H1 (cell line): ENCODE measurements around the gene DOC2A. TPM values are rescaled to one million over a fixed set of nuclear protein-coding genes. Genes with fewer than 3 reads are reported as not detected.

ENCODE experiments used
- CTCF ChIA-PET: fragments of 300-600 bp; sonication (Branson Sonifier 250); formaldehyde crosslinking; loops from one replicate; lab custom pipeline; 2021; ENCODE audit not compliant: partially characterized antibody; lab: Charles Lee
- POLR2A ChIA-PET: fragments of 300-600 bp; sonication (Branson Sonifier 250); formaldehyde crosslinking; loops from one replicate; lab custom pipeline; 2021; ENCODE audit warnings: inconsistent platforms; ENCODE audit not compliant: partially characterized antibody; lab: Charles Lee
- DNase-seq, 2 experiments: peaks; one replicate each; pipeline versions ENCODE4 v3.0.0 to v3.0.0-alpha.2; 2010 to 2022; ENCODE audit warnings: low spot score in 2 of 2, low read depth in 1 of 2, mixed read lengths in 1 of 2
- FAIRE-seq: peaks from 2 replicates; lab custom pipeline; 2011; peaks lifted over from hg19 to GRCh38; lab: Jason Lieb, UNC
- H2AFZ ChIP-seq: 2 replicates; pipeline ENCODE4 v1.8.1; 2012; ENCODE audit warnings: low read length, inconsistent platforms
- H2AK5ac ChIP-seq: 2 replicates; pipeline ENCODE4 v1.6.1; 2013; ENCODE audit warnings: low read depth, low read length
- H2BK120ac ChIP-seq: replicated peaks from 2 replicates; pipeline ENCODE3; 2013; ENCODE audit warnings: low read depth, low read length, inconsistent platforms
- H2BK12ac ChIP-seq: 2 replicates; pipeline ENCODE4 v1.6.1; 2013; ENCODE audit warnings: low read depth, low read length
- H2BK15ac ChIP-seq: 2 replicates; pipeline ENCODE4 v1.6.1; 2013; ENCODE audit warnings: low read length
- H2BK20ac ChIP-seq: 2 replicates; pipeline ENCODE4 v1.6.1; 2013; ENCODE audit warnings: low read length
- H2BK5ac ChIP-seq: 2 replicates; pipeline ENCODE4 v1.6.1; 2013; ENCODE audit warnings: low read depth, low read length
- H3K14ac ChIP-seq: 2 replicates; pipeline ENCODE4 v1.6.1; 2013; ENCODE audit warnings: inconsistent platforms; ENCODE audit not compliant: insufficient read length
- H3K18ac ChIP-seq: 2 replicates; pipeline ENCODE4 v1.6.1; 2013; ENCODE audit warnings: low read length; ENCODE audit errors: extremely low read depth
- H3K23ac ChIP-seq: 2 replicates; pipeline ENCODE4 v1.6.1; 2013; ENCODE audit warnings: inconsistent platforms; ENCODE audit not compliant: insufficient read length
- H3K23me2 ChIP-seq: 2 replicates; pipeline ENCODE4 v1.6.1; 2013; ENCODE audit warnings: low read depth, low read length
- H3K27ac ChIP-seq: 2 replicates; pipeline ENCODE4 v1.6.1; 2011; ENCODE audit warnings: low read depth, low read length, inconsistent platforms
- H3K27me3 ChIP-seq, 4 experiments: replicated peaks in 1 of 4; 1 replicate in 1 of 4; 2 replicates in 3 of 4; pipeline versions ENCODE4 v1.6.1 to v1.8.1; 2011 to 2013; ENCODE audit warnings: low read length in 3 of 4, mild to moderate bottlenecking in 3 of 4, inconsistent platforms in 2 of 4, mixed read lengths in 2 of 4, moderate library complexity in 1 of 4; ENCODE audit not compliant: control insufficient read depth in 3 of 4, insufficient read depth in 3 of 4; ENCODE audit errors: extremely low read depth in 1 of 4
- H3K36me3 ChIP-seq, 4 experiments: 2 replicates each; pipeline versions ENCODE4 v1.6.1 to v1.8.1; 2011 to 2013; ENCODE audit warnings: mild to moderate bottlenecking in 4 of 4, low read length in 3 of 4, moderate library complexity in 2 of 4, control low read depth in 1 of 4, inconsistent platforms in 1 of 4; ENCODE audit not compliant: insufficient read depth in 4 of 4, control insufficient read depth in 2 of 4
- H3K4ac ChIP-seq: replicated peaks from 2 replicates; pipeline ENCODE3; 2013; ENCODE audit warnings: low read length, low read depth, mixed read lengths, inconsistent platforms; ENCODE audit not compliant: insufficient read length
- H3K4me1 ChIP-seq, 4 experiments: replicated peaks in 1 of 4; 1 replicate in 1 of 4; 2 replicates in 3 of 4; pipeline versions ENCODE4 v1.6.1 to v1.8.1; 2011 to 2013; ENCODE audit warnings: low read length in 3 of 4, inconsistent platforms in 2 of 4, mixed read lengths in 1 of 4; ENCODE audit not compliant: insufficient read depth in 4 of 4, control insufficient read depth in 3 of 4
- H3K4me2 ChIP-seq, 2 experiments: 2 replicates each; pipeline versions ENCODE4 v1.6.1 to v1.8.1; 2011 to 2013; ENCODE audit warnings: low read depth in 2 of 2, low read length in 2 of 2, control low read depth in 1 of 2, inconsistent platforms in 1 of 2, mild to moderate bottlenecking in 1 of 2; ENCODE audit not compliant: insufficient read depth in 1 of 2
- H3K4me3 ChIP-seq, 4 experiments: fragments of 200-600, 300-600 bp in 1 of 4; sonication (generic), shearing (Covaris generic), sonication (Bioruptor Twin) in 1 of 4; 2 replicates each; pipeline versions ENCODE4 v1.5.1 to v1.8.1; 2011 to 2016; ENCODE audit warnings: low read length in 4 of 4, low read depth in 3 of 4, control low read depth in 2 of 4, inconsistent platforms in 2 of 4, mild to moderate bottlenecking in 2 of 4, mixed read lengths in 1 of 4, moderate library complexity in 1 of 4; ENCODE audit not compliant: insufficient read depth in 2 of 4; ENCODE audit errors: extremely low read depth in 1 of 4
- H3K56ac ChIP-seq: replicated peaks from 2 replicates; pipeline ENCODE3; 2013; ENCODE audit warnings: low read depth, mild to moderate bottlenecking, mixed read lengths, low read length, inconsistent platforms; ENCODE audit not compliant: insufficient read length
- H3K79me1 ChIP-seq: 2 replicates; pipeline ENCODE4 v1.6.1; 2013; ENCODE audit warnings: low read depth, low read length, control low read depth
- H3K79me2 ChIP-seq, 2 experiments: 2 replicates each; pipeline versions ENCODE4 v1.6.1 to v1.8.1; 2012 to 2013; ENCODE audit warnings: low read length in 2 of 2, mild to moderate bottlenecking in 2 of 2, inconsistent platforms in 1 of 2; ENCODE audit not compliant: insufficient read depth in 2 of 2, control insufficient read depth in 1 of 2
- H3K9ac ChIP-seq, 4 experiments: replicated peaks in 1 of 4; 1 replicate in 1 of 4; 2 replicates in 3 of 4; pipeline versions ENCODE4 v1.6.1 to v1.8.1; 2011 to 2013; ENCODE audit warnings: low read depth in 3 of 4, low read length in 3 of 4, control low read depth in 2 of 4, mild to moderate bottlenecking in 2 of 4, moderate library complexity in 2 of 4, inconsistent platforms in 1 of 4; ENCODE audit errors: extremely low read depth in 1 of 4
- H3K9me3 ChIP-seq, 2 experiments: 2 replicates each; pipeline versions ENCODE4 v1.6.1 to v1.8.1; 2012 to 2013; ENCODE audit warnings: mild to moderate bottlenecking in 2 of 2, moderate library complexity in 2 of 2, control low read depth in 1 of 2, inconsistent platforms in 1 of 2, low read depth in 1 of 2, low read length in 1 of 2, mixed read lengths in 1 of 2; ENCODE audit not compliant: insufficient read depth in 2 of 2
- H4K20me1 ChIP-seq, 2 experiments: replicated peaks in 1 of 2; 2 replicates each; pipeline versions ENCODE3 to v1.8.1; 2011 to 2013; ENCODE audit warnings: inconsistent platforms in 2 of 2, low read length in 2 of 2, mild to moderate bottlenecking in 1 of 2; ENCODE audit not compliant: insufficient read depth in 2 of 2, control insufficient read depth in 1 of 2
- H4K5ac ChIP-seq: 2 replicates; pipeline ENCODE4 v1.6.1; 2013; ENCODE audit warnings: low read length, low read depth, mixed read lengths, inconsistent platforms; ENCODE audit not compliant: insufficient read length
- H4K8ac ChIP-seq: 2 replicates; pipeline ENCODE4 v1.8.0; 2013; ENCODE audit warnings: mild to moderate bottlenecking, moderate library complexity, low read length, inconsistent platforms; ENCODE audit not compliant: insufficient read depth; ENCODE audit errors: extremely low read depth
- H4K91ac ChIP-seq: replicated peaks from 2 replicates; pipeline ENCODE3; 2013; ENCODE audit warnings: low read length, mixed read lengths, inconsistent platforms; ENCODE audit not compliant: insufficient read length
- CHD2 ChIP-seq: IDR thresholded peaks from 2 replicates; pipeline ENCODE4 v1.6.1; 2012; ENCODE audit warnings: low read length, improper control_type of control experiment
- EP300 ChIP-seq, 2 experiments: IDR thresholded peaks; 1 replicate in 1 of 2; 2 replicates in 1 of 2; pipeline ENCODE4 v1.6.1; 2011 to 2012; ENCODE audit warnings: low read depth in 2 of 2, low read length in 2 of 2, mild to moderate bottlenecking in 2 of 2, borderline replicate concordance in 1 of 2, inconsistent platforms in 1 of 2, moderate library complexity in 1 of 2
- HDAC6 ChIP-seq: IDR thresholded peaks from one replicate; pipeline ENCODE4 v1.7.1; 2012; ENCODE audit warnings: low read depth, mild to moderate bottlenecking, inconsistent platforms, low read length, moderate library complexity
- KDM4A ChIP-seq: IDR thresholded peaks from one replicate; pipeline ENCODE4 v1.7.1; 2012; ENCODE audit warnings: low read depth, mild to moderate bottlenecking, moderate library complexity, low read length, inconsistent platforms; ENCODE audit not compliant: severe bottlenecking
- NANOG ChIP-seq: IDR thresholded peaks from 2 replicates; pipeline ENCODE4 v1.6.1; 2011; ENCODE audit warnings: low read length, low read depth, mild to moderate bottlenecking, inconsistent platforms; ENCODE audit not compliant: insufficient read depth, poor library complexity, severe bottlenecking
- POLR2A ChIP-seq, 2 experiments: IDR thresholded peaks; 1 replicate in 1 of 2; 2 replicates in 1 of 2; pipeline ENCODE4 v1.6.1; 2011; ENCODE audit warnings: low read depth in 2 of 2, low read length in 2 of 2, mild to moderate bottlenecking in 2 of 2; ENCODE audit errors: control extremely low read depth in 1 of 2
- POU5F1 ChIP-seq: IDR thresholded peaks from 2 replicates; pipeline ENCODE4 v1.6.1; 2011; ENCODE audit warnings: low read depth, mild to moderate bottlenecking, low read length, moderate library complexity
- SAP30 ChIP-seq: fragments of 300-600 bp; sonication (generic); IDR thresholded peaks from 2 replicates; pipeline ENCODE4 v1.7.1; 2012; ENCODE audit warnings: low read length, moderate library complexity, mild to moderate bottlenecking, inconsistent platforms; ENCODE audit not compliant: insufficient read depth, insufficient replicate concordance
- SIRT6 ChIP-seq: IDR thresholded peaks from one replicate; pipeline ENCODE4 v1.7.1; 2012; ENCODE audit warnings: low read length, inconsistent platforms
- SP2 ChIP-seq: IDR thresholded peaks from 2 replicates; pipeline ENCODE4 v1.6.1; 2012; ENCODE audit warnings: mild to moderate bottlenecking, low read length, inconsistent platforms
- SP4 ChIP-seq: IDR thresholded peaks from 2 replicates; pipeline ENCODE4 v1.6.1; 2012; ENCODE audit warnings: low read length, inconsistent platforms
- TBP ChIP-seq: IDR thresholded peaks from 2 replicates; pipeline ENCODE4 v1.6.1; 2011; ENCODE audit warnings: low read depth, low read length, improper control_type of control experiment
- YY1 ChIP-seq: IDR thresholded peaks from 2 replicates; pipeline ENCODE4 v1.6.1; 2011; ENCODE audit warnings: low read depth, mild to moderate bottlenecking, low read length
- WGBS, 2 experiments: shearing (Covaris generic) in 1 of 2; methylation state at CpG; one replicate each; pipeline versions ENCODE4 v1.1.6 to v1.1.7; 2013 to 2015; ENCODE audit warnings: low lambda C conversion rate in 2 of 2, mixed read lengths in 2 of 2, inconsistent platforms in 1 of 2, low coverage in 1 of 2, missing lambda C conversion rate in 1 of 2; ENCODE audit not compliant: insufficient replicate concordance in 2 of 2, insufficient coverage in 1 of 2, insufficient read length in 1 of 2; ENCODE audit errors: extremely low coverage in 1 of 2, missing lambda C conversion rate in 1 of 2; 5-methylcytosine and 5-hydroxymethylcytosine counted together
- polyA plus RNA-seq, 7 experiments: library from polyadenylated mRNA; depleted of rRNA in 3 of 7; stranded (reverse) in 5 of 7; unstranded in 2 of 7; fragments of >200 nt in 5 of 7; fragments of 200-250 nt in 2 of 7; gene quantifications; 1 replicate in 5 of 7; 2 replicates in 1 of 7; 4 replicates in 1 of 7; pipeline versions ENCODE4 v1.2.1 to v1.2.3, GENCODE V29; 2011 to 2013; ENCODE audit warnings: missing spikeins in 2 of 7, mixed read lengths in 2 of 7
- total RNA-seq: library from RNA; stranded (reverse); fragmentation: NEBNext Ultra II Directional; extraction: Animal tissue kit (Norgen Biotek cat#: 25700); gene quantifications from 2 replicates; pipeline ENCODE4 v1.2.1, GENCODE V29; 2021

DOC2A gene
- total and polyA plus RNA-seq, 2 of the 8 experiments (the other 6 are each of a cell fraction or from before 2014, with no cell fraction given) = 13.9 to 20.7 TPM

DNA sequence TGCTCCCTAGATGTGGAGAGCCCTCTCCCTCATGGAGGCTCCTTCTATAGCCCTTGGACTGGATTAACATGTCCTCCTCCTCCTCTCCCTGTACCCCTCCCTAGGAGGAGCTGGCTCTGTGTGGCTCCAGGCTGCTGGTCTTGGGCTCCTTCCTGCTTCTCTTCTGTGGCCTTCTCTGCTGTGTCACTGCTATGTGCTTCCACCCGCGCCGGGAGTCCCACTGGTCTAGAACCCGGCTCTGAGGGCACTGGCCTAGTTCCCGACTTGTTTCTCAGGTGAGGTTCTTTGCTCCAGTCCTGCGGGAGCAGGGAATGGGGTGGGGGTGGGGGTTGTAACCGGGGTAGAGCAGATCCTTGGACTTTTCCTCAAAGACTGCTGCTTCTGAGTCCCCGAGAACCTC lies 39.5 kb downstream of the DOC2A start:
- no peak overlapping the region for H2BK5ac ChIP-seq
- H3K79me2 ChIP-seq = peaks cover 5 to 21% of the 10 kb centered on the region in 2 experiments
- FAIRE-seq (no peak), DNase-seq (no peak)
- no peak overlapping the region for H4K5ac ChIP-seq
- no peak overlapping the region for H3K4me3 ChIP-seq
- H3K36me3 ChIP-seq = peaks cover 0 to 20% (median 7%) of the 10 kb centered on the region in 4 experiments; a peak in 5 of 8 replicates
- H3K23ac ChIP-seq = no peak overlapping the region
- 93% methylated on average over 8 of the region's 8 CpGs; no CpG with 5 or more reads in 1 of the 2 experiments for WGBS, 2 experiments
- ChIA-PET CTCF (interaction anchor here (0.6 to 0.8 kb wide), 2 partner anchors 123 to 274 kb away, joined by 3 read pairs; no protein-coding TSS in a partner anchor), POLR2A (interaction anchor here (3.4 kb wide), 1 partner anchor 10 kb away, joined by 33 read pairs; the partner anchor contains the start of gene TMEM219)
- H4K8ac ChIP-seq = no peak overlapping the region
- peaks cover 4 to 14% (median 7%) of the 10 kb centered on the region in 4 experiments for H3K4me1 ChIP-seq
- no peak overlapping the region for H3K4me2 ChIP-seq
- H2BK12ac ChIP-seq = no peak overlapping the region
- H3K14ac ChIP-seq = no peak overlapping the region
- H3K18ac ChIP-seq = no peak overlapping the region
- H3K27me3 ChIP-seq = peaks cover 2 to 10% (median 9%) of the 10 kb centered on the region in 4 experiments
- no peak overlapping the region for H2BK20ac ChIP-seq
- H2BK120ac ChIP-seq = no peak overlapping the region
- H2AFZ ChIP-seq = no peak overlapping the region
- no peak overlapping the region for H3K56ac ChIP-seq
- peaks cover 11% of the 10 kb centered on the region in 2 experiments for H3K9me3 ChIP-seq
- H2AK5ac ChIP-seq = no peak overlapping the region
- H4K91ac ChIP-seq = no peak overlapping the region
- H3K23me2 ChIP-seq = peaks cover 7% of the 10 kb centered on the region; the same call in 1 of the 2 replicates
- peaks cover 9% of the 10 kb centered on the region for H3K79me1 ChIP-seq
- H4K20me1 ChIP-seq = peaks cover 2 to 13% of the 10 kb centered on the region in 2 experiments
- no peak overlapping the region for H3K9ac ChIP-seq
- TF ChIP-seq TBP (no peak), SP2 (no peak), KDM4A (no peak), POU5F1 (no peak), SIRT6 (no peak), POLR2A (IDR thresholded peaks at IDR 0.05; ENCODE audit: control extremely low read depth in 1 of 2, low read depth in 2 of 2, low read length in 2 of 2) (no peak), EP300 (IDR thresholded peaks at IDR 0.05; ENCODE audit: borderline replicate concordance in 1 of 2, low read depth in 2 of 2, low read length in 2 of 2) (no peak), HDAC6 (no peak), CHD2 (no peak), SAP30 (no peak), YY1 (no peak), SP4 (no peak), NANOG (no peak)
- no peak overlapping the region for H2BK15ac ChIP-seq
- H3K4ac ChIP-seq = no peak overlapping the region
- H3K27ac ChIP-seq = no peak overlapping the region
